ENCODE results near the gene ARHGAP42.

GRCh38 chr11:100774132-100774531 is 87.0 kb downstream of the ARHGAP42 start:
- TF ChIP-seq, protein P1, sequence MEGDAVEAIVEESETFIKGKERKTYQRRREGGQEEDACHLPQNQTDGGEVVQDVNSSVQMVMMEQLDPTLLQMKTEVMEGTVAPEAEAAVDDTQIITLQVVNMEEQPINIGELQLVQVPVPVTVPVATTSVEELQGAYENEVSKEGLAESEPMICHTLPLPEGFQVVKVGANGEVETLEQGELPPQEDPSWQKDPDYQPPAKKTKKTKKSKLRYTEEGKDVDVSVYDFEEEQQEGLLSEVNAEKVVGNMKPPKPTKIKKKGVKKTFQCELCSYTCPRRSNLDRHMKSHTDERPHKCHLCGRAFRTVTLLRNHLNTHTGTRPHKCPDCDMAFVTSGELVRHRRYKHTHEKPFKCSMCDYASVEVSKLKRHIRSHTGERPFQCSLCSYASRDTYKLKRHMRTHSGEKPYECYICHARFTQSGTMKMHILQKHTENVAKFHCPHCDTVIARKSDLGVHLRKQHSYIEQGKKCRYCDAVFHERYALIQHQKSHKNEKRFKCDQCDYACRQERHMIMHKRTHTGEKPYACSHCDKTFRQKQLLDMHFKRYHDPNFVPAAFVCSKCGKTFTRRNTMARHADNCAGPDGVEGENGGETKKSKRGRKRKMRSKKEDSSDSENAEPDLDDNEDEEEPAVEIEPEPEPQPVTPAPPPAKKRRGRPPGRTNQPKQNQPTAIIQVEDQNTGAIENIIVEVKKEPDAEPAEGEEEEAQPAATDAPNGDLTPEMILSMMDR (IDR thresholded peaks at IDR 0.05), result no peak
- TF ChIP-seq POLR2AphosphoS5 (IDR thresholded peaks at IDR 0.05; ENCODE audit: low read depth, low read length) (no peak), REST (IDR thresholded peaks at IDR 0.05; ENCODE audit: insufficient read depth in 1 of 2, low read depth in 2 of 2, low read length in 1 of 2) (no peak), SIN3A (IDR thresholded peaks at IDR 0.05; ENCODE audit: borderline replicate concordance, insufficient read depth, low read depth, low read length) (no peak)

Measured in Panc1 (cell line).